Peyer's patch (tissue), 4 donors: ENCODE results near the gene FAM20C.

Source experiments
- CTCF ChIP-seq, 6 experiments: fragments of 450-650 bp in 4 of 6; fragments of 200-600 bp in 2 of 6; sonication (generic) in 1 of 6; IDR thresholded peaks; one replicate each; pipeline ENCODE4 v1.5.1; 2017 to 2019; ENCODE audit warnings: antibody characterized with exemption in 6 of 6, mild to moderate bottlenecking in 3 of 6, moderate library complexity in 1 of 6
- POLR2A ChIP-seq, 2 donors: fragments of 450-650 bp; IDR thresholded peaks; one replicate each; pipeline ENCODE4 v1.5.1; 2017; ENCODE audit warnings: antibody characterized with exemption in 2 of 2, mild to moderate bottlenecking in 2 of 2, moderate library complexity in 2 of 2

GRCh38 chr7:281637-282036 is 89.3 kb downstream of the FAM20C start:
- TF ChIP-seq POLR2A (IDR thresholded peaks at IDR 0.05) (no peak), CTCF (IDR thresholded peaks at IDR 0.05) (no peak)
